CD4-positive, alpha-beta T cell treated with Interleukin-10 for 1 hour (primary cell): ENCODE data around the gene CELSR3.
A peak's percentile ranks its signal among the peaks of the same experiment; 100 is the strongest.

Source experiments
- DNase-seq: peaks from one replicate; pipeline ENCODE4 v3.0.0-alpha.2; 2020

Gene CELSR3

GRCh38 chr3:48662753-48663488, at the start of gene CELSR3:
CELSR3 (minus strand) TSS chr3:48662886; CDS start chr3:48662634, 252 bp downstream.
- peak; percentile 75 for DNase-seq

GRCh38 chr3:48711727-48712126, 49.0 kb upstream of the CELSR3 start:
- DNase-seq: no peak

- no peak for DNase-seq
Observed at GRCh38 chr3:48709051-48709461, 46.4 kb upstream of the CELSR3 start.

- DNase-seq: no peak
Observed at GRCh38 chr3:48708481-48708889, 45.8 kb upstream of the CELSR3 start.

- DNase-seq: no peak
Observed at GRCh38 chr3:48707157-48707556, 44.5 kb upstream of the CELSR3 start.

- DNase-seq: no peak
Observed at GRCh38 chr3:48702320-48702920, 39.7 kb upstream of the CELSR3 start.

- DNase-seq: no peak
Observed at GRCh38 chr3:48700731-48701405, 38.2 kb upstream of the CELSR3 start.

GRCh38 chr3:48698891-48699290, 36.2 kb upstream of the CELSR3 start:
- no peak for DNase-seq

GRCh38 chr3:48697952-48698351, 35.3 kb upstream of the CELSR3 start:
- DNase-seq: no peak

- no peak for DNase-seq
Observed at GRCh38 chr3:48696601-48697000, 33.9 kb upstream of the CELSR3 start.

- DNase-seq: no peak
Observed at GRCh38 chr3:48696156-48696555, 33.5 kb upstream of the CELSR3 start.

- no peak for DNase-seq
Observed at GRCh38 chr3:48695393-48695753, 32.7 kb upstream of the CELSR3 start.

GRCh38 chr3:48694610-48695392, 32.1 kb upstream of the CELSR3 start:
- no peak for DNase-seq

- no peak for DNase-seq
Observed at GRCh38 chr3:48693826-48694225, 31.1 kb upstream of the CELSR3 start.

GRCh38 chr3:48692551-48692950, 29.9 kb upstream of the CELSR3 start:
- no peak for DNase-seq

GRCh38 chr3:48690846-48691458, 28.3 kb upstream of the CELSR3 start:
- no peak for DNase-seq

- no peak for DNase-seq
Observed at GRCh38 chr3:48689384-48689783, 26.7 kb upstream of the CELSR3 start.

GRCh38 chr3:48688737-48689075, 26.0 kb upstream of the CELSR3 start:
- DNase-seq: no peak

- no peak for DNase-seq
Observed at GRCh38 chr3:48688032-48688736, 25.5 kb upstream of the CELSR3 start.

GRCh38 chr3:48687220-48687678, 24.6 kb upstream of the CELSR3 start:
- no peak for DNase-seq

- no peak for DNase-seq
Observed at GRCh38 chr3:48686538-48687219, 24.0 kb upstream of the CELSR3 start.
